Testis (tissue), 2 donors: Measurements from ENCODE around the gene RAET1E.
"Not testable (repeated sequence)": the region's sequence is repeated elsewhere in the genome, so short reads cannot be mapped to it uniquely, and the experiment has no call there.

Source experiments
- POLR2A ChIP-seq: fragments of 450-650 bp; IDR thresholded peaks from one replicate; pipeline ENCODE4 v1.6.1; 2017; ENCODE audit warnings: antibody characterized with exemption, mild to moderate bottlenecking, moderate library complexity
- TF ChIP-seq, protein P1 (sequence below), 3 experiments: fragments of 450-650 bp in 2 of 3; fragments of 200-600 bp in 1 of 3; sonication (generic) in 1 of 3; IDR thresholded peaks; one replicate each; pipeline ENCODE4 v1.5.1; 2016 to 2019; ENCODE audit warnings: antibody characterized with exemption in 3 of 3, mild to moderate bottlenecking in 2 of 3, moderate library complexity in 1 of 3

DNA sequence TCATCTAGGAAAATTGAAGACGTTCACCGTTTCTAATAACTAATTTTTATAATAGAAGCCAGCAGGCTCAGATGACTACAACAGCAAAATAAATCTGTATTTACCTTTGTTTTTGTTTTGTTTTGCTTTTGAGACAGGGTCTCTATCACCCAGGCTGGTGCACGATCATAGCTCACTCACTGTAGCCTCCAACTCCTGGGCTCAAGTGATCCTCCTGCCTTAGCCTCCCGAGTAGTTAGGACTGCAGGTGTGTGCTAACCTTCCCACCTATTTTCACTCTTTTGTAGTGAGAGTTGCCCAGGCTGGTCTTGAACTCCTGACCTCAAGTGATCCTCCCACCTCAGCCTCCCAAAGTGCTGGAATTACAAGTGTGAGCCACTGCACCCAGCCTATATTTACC, 43.9 kb downstream of the RAET1E start:
- TF ChIP-seq, protein P1, sequence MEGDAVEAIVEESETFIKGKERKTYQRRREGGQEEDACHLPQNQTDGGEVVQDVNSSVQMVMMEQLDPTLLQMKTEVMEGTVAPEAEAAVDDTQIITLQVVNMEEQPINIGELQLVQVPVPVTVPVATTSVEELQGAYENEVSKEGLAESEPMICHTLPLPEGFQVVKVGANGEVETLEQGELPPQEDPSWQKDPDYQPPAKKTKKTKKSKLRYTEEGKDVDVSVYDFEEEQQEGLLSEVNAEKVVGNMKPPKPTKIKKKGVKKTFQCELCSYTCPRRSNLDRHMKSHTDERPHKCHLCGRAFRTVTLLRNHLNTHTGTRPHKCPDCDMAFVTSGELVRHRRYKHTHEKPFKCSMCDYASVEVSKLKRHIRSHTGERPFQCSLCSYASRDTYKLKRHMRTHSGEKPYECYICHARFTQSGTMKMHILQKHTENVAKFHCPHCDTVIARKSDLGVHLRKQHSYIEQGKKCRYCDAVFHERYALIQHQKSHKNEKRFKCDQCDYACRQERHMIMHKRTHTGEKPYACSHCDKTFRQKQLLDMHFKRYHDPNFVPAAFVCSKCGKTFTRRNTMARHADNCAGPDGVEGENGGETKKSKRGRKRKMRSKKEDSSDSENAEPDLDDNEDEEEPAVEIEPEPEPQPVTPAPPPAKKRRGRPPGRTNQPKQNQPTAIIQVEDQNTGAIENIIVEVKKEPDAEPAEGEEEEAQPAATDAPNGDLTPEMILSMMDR (IDR thresholded peaks at IDR 0.05), result not testable (repeated sequence)
- TF ChIP-seq POLR2A, result not testable (repeated sequence)
